HepG2 (cell line): ENCODE measurements around the gene MTF2. TPM values are rescaled to one million over a fixed set of nuclear protein-coding genes. Genes with fewer than 3 reads are reported as not detected.

Experiments used
- NPAS2 ChIP-seq: sonication (generic); formaldehyde crosslinking; IDR thresholded peaks from 2 replicates; pipeline ENCODE4 v1.8.0; 2022; ENCODE audit warnings: mild to moderate bottlenecking, missing genetic modification reagents, borderline replicate concordance
- ZBTB40 ChIP-seq, 2 experiments: fragments of 450-650 bp in 1 of 2; sonication (generic) in 1 of 2; formaldehyde crosslinking in 1 of 2; IDR thresholded peaks; 2 replicates each; pipeline versions ENCODE4 v1.6.1 to v1.8.0; 2016 to 2022; ENCODE audit warnings: antibody characterized with exemption in 1 of 2, mild to moderate bottlenecking in 1 of 2, missing genetic modification reagents in 1 of 2
- ZNF558 ChIP-seq: sonication (generic); formaldehyde crosslinking; IDR thresholded peaks from 2 replicates; pipeline ENCODE4 v1.9.0; 2022; ENCODE audit warnings: mild to moderate bottlenecking, missing genetic modification reagents, borderline replicate concordance
- polyA plus RNA-seq, 8 experiments: library from polyadenylated mRNA; depleted of rRNA in 3 of 8; stranded (reverse) in 7 of 8; unstranded in 1 of 8; fragments of >200 nt; fragmentation: Illumina TruSeq in 4 of 8; extraction: Trizol in 4 of 8; gene quantifications; 2 replicates each; pipeline versions ENCODE4 v1.2.1 to v1.2.3, GENCODE V29; 2011 to 2016; ENCODE audit warnings: low read depth in 4 of 8, missing spikeins in 1 of 8, mixed read lengths in 1 of 8; ENCODE audit not compliant: insufficient read depth in 1 of 8
- total RNA-seq, 5 experiments: library from RNA; depleted of rRNA; stranded (reverse); fragments of >200 nt; fragmentation: Illumina TruSeq; extraction: Trizol; gene quantifications; 2 replicates each; pipeline ENCODE4 v1.2.3, GENCODE V29; 2016; ENCODE audit warnings: low read depth in 1 of 5
- TF ChIP-seq, protein P1 (sequence below): IDR thresholded peaks from 2 replicates; pipeline ENCODE4 v1.6.1; 2018; ENCODE audit warnings: missing genetic modification reagents

The MTF2 gene
- total and polyA plus RNA-seq, 2 of the 13 experiments (the other 11 are each of a cell fraction or from before 2014, with no cell fraction given), result 48.7 to 53.9 TPM

DNA sequence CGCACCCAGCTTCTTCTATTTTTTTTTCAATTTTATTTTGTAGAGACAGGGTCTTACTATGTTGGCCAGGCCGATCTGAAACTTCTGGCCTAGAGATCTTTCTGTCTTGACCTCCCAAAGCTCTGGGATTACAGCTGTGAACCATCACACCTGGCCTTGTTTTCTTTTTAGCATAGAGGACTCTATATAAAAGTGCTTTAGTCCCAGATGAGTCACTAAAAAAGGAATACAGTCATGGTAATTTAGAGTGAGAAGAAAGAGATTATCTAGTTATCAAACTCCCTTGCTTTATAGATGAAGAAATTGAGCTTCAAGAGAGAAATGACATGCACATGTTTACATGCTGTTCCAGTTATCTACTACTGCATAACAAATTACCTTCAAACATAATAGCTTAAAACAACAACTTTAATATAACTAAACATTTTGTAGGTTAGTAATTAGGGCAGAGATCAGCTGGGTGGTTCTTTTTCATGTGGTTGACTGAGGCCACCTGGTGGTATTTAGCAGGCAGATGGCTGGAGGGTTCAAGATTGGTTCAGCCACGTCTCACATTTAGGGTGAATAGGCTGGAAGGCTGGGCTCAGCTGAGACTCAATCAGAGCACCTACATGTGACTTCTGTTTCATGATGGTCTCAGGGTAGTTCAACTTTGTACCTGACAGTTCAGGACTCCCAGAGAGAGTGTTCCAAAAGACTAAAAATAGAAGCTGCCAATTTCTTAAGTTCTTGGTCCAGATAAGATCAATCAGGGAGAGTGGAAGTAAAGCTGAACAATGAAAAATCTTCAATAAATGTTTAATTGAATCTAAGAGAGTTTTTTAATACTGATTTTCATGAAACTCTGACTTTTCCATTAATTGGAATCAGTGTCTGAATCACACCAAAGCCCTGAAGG is 16.9 kb upstream of the MTF2 start (continued):
- TF ChIP-seq ZBTB40 (IDR thresholded peaks at IDR 0.05), result peak; percentile 37; the same call in 1 of the 2 replicates
- no peak for TF ChIP-seq ZBTB40 (CRISPR knock-in tag; IDR thresholded peaks at IDR 0.05)
- TF ChIP-seq, protein P1, sequence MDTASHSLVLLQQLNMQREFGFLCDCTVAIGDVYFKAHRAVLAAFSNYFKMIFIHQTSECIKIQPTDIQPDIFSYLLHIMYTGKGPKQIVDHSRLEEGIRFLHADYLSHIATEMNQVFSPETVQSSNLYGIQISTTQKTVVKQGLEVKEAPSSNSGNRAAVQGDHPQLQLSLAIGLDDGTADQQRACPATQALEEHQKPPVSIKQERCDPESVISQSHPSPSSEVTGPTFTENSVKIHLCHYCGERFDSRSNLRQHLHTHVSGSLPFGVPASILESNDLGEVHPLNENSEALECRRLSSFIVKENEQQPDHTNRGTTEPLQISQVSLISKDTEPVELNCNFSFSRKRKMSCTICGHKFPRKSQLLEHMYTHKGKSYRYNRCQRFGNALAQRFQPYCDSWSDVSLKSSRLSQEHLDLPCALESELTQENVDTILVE (CRISPR knock-in tag), result no peak
- no peak for TF ChIP-seq ZNF558 (CRISPR knock-in tag)
- TF ChIP-seq NPAS2 (CRISPR knock-in tag), result no peak
